Measurements from ENCODE around the gene EFTUD2.

- TF ChIP-seq CTCF (IDR thresholded peaks at IDR 0.05) (no peak), POLR2A (IDR thresholded peaks at IDR 0.05) (no peak)
Observed at GRCh38 chr17:44910231-44911106, 11.2 kb upstream of the EFTUD2 start.
